DND-41 (cell line): ENCODE results near the gene PML.

ENCODE experiments used
- ATAC-seq: fragments of 200-7000 bp; cut with Tn5 transposase; 3 replicates; pipeline ENCODE4 v1.9.1; 2021; ENCODE audit warnings: low read depth; ENCODE audit not compliant: insufficient read depth
- DNase-seq: peaks from one replicate; pipeline ENCODE4 v3.0.0-alpha.2; 2020
- H2AFZ ChIP-seq: 2 replicates; pipeline ENCODE4 v1.6.0; 2012; ENCODE audit warnings: low read depth, low read length
- H3K27ac ChIP-seq: 2 replicates; pipeline ENCODE4 v1.5.1; 2012; ENCODE audit warnings: low read length, inconsistent platforms
- H3K27me3 ChIP-seq: fragments of 200-600 bp; sonication (generic); 2 replicates; pipeline ENCODE4 v1.6.0; 2012; ENCODE audit warnings: low read length, mild to moderate bottlenecking, inconsistent platforms; ENCODE audit not compliant: insufficient read depth, poor library complexity
- H3K36me3 ChIP-seq: 2 replicates; pipeline ENCODE4 v1.5.1; 2012; ENCODE audit warnings: low read length, inconsistent platforms; ENCODE audit not compliant: insufficient read depth
- H3K4me1 ChIP-seq: 2 replicates; pipeline ENCODE4 v1.5.1; 2012; ENCODE audit warnings: mild to moderate bottlenecking, low read length; ENCODE audit not compliant: insufficient read depth
- H3K4me2 ChIP-seq: 2 replicates; pipeline ENCODE4 v1.6.0; 2012; ENCODE audit warnings: mild to moderate bottlenecking, moderate library complexity, low read length, inconsistent platforms; ENCODE audit not compliant: insufficient read depth
- H3K4me3 ChIP-seq, 2 experiments: fragments of 200-600 bp in 1 of 2; shearing (Covaris generic) in 1 of 2; 2 replicates each; pipeline ENCODE4 v1.5.1; 2012 to 2016; ENCODE audit warnings: inconsistent platforms in 2 of 2, low read length in 2 of 2, mild to moderate bottlenecking in 2 of 2, low read depth in 1 of 2, moderate library complexity in 1 of 2
- H3K79me2 ChIP-seq: 2 replicates; pipeline ENCODE4 v1.6.0; 2012; ENCODE audit warnings: low read length, inconsistent platforms; ENCODE audit not compliant: insufficient read depth
- H3K9ac ChIP-seq: 2 replicates; pipeline ENCODE4 v1.6.0; 2012; ENCODE audit warnings: low read depth, mild to moderate bottlenecking, inconsistent platforms, low read length, moderate library complexity
- H3K9me3 ChIP-seq: 2 replicates; pipeline ENCODE4 v1.5.1; 2012; ENCODE audit warnings: low read length, moderate library complexity, mild to moderate bottlenecking, inconsistent platforms; ENCODE audit not compliant: insufficient read depth, severe bottlenecking
- H4K20me1 ChIP-seq: 2 replicates; pipeline ENCODE4 v1.6.0; 2012; ENCODE audit warnings: low read length; ENCODE audit not compliant: insufficient read depth
- EZH2 ChIP-seq: IDR thresholded peaks from 3 replicates; pipeline ENCODE4 v1.6.1; 2012; ENCODE audit warnings: borderline replicate concordance, low read depth, mild to moderate bottlenecking, moderate library complexity, low read length, inconsistent platforms; ENCODE audit not compliant: severe bottlenecking
- TF ChIP-seq, protein P1 (sequence below): IDR thresholded peaks from 2 replicates; pipeline ENCODE4 v1.5.1; 2012; ENCODE audit warnings: borderline replicate concordance, low read length, moderate library complexity, mild to moderate bottlenecking; ENCODE audit not compliant: poor library complexity, severe bottlenecking; ENCODE audit errors: extremely low read depth

The PML gene

DNA sequence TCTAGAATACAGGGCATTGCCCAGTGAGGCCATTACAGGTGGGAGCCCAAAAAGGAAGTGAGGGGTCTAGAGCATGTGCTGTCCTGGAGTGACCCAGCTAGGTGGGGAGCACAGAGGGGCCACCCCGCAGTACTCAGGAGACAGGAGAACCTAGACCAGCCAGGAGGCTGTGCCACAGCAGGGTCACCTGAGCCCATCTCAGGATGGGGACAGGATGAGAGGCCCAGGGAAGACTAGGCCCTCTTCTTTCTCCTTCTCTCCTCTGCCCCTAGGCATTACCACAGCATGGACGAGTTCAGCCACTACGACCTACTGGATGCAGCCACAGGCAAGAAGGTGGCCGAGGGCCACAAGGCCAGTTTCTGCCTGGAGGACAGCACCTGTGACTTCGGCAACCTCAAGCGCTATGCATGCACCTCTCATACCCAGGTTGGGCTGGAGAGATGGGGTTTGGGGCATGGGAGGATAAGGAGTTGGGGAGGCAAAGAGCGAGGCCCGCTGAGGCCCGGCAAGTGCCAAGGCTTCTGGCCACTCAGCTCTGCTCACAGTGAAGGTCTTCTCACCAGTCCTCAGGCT, 47.6 kb upstream of the PML start:
- no peak for ATAC-seq
- H4K20me1 ChIP-seq = no peaks in the 10 kb centered on the region
- no peak for DNase-seq
- H3K79me2 ChIP-seq = no peaks in the 10 kb centered on the region
- H3K36me3 ChIP-seq = no peaks in the 10 kb centered on the region
- H3K9me3 ChIP-seq = no peaks in the 10 kb centered on the region
- no peak overlapping the region for H2AFZ ChIP-seq
- H3K4me3 ChIP-seq = no peak overlapping the region
- TF ChIP-seq EZH2 = no peak
- TF ChIP-seq, protein P1, sequence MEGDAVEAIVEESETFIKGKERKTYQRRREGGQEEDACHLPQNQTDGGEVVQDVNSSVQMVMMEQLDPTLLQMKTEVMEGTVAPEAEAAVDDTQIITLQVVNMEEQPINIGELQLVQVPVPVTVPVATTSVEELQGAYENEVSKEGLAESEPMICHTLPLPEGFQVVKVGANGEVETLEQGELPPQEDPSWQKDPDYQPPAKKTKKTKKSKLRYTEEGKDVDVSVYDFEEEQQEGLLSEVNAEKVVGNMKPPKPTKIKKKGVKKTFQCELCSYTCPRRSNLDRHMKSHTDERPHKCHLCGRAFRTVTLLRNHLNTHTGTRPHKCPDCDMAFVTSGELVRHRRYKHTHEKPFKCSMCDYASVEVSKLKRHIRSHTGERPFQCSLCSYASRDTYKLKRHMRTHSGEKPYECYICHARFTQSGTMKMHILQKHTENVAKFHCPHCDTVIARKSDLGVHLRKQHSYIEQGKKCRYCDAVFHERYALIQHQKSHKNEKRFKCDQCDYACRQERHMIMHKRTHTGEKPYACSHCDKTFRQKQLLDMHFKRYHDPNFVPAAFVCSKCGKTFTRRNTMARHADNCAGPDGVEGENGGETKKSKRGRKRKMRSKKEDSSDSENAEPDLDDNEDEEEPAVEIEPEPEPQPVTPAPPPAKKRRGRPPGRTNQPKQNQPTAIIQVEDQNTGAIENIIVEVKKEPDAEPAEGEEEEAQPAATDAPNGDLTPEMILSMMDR = no peak
- peaks cover 3% of the 10 kb centered on the region for H3K27me3 ChIP-seq
- H3K4me1 ChIP-seq = 0 out of 2 replicates have a peak, but pooled peaks cover 2% of the 10 kb centered on the region
- H3K27ac ChIP-seq = no peak overlapping the region
- no peak overlapping the region for H3K4me2 ChIP-seq
- no peak overlapping the region for H3K9ac ChIP-seq

DNA sequence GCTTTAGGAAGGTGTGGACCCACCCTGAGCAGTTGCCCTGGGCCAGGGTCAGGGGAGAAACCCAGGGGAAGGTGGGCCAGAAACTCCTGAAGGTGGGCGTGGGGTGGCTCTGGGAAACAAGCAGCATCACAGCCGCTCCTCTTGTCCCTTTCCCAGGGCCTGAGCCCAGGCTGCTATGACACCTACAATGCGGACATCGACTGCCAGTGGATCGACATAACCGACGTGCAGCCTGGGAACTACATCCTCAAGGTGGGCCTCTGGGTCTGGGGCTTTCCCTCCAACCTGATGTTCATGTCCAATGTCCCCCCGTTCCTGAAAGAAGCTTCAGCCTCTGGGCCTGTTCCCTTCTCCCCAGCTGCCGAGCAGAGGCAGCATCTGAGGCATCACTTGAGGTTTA, 46.9 kb upstream of the PML start:
- H3K9ac ChIP-seq = no peak overlapping the region

DNA sequence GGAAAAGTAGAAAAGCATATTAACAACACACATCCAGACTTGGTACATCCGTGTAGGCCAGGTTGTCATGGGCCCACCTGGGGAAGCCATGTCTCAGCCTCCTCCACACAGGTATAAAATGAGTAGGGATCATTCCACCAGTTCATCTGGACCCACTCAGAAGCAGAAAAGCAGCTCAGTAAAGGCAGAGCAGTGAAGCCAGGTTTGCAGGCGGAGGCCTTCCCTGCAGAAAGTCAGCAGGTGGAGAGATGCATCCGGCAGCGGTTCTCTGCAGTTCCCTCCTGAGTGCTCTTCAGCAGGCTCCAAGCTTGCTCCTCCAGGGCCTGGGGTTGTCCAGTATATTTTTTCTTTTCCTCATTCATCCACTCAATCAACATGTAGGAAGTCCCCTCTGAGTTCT, 46.1 kb upstream of the PML start:
- no peak overlapping the region for H2AFZ ChIP-seq
- no peaks in the 10 kb centered on the region for H3K79me2 ChIP-seq
- ATAC-seq (no peak), DNase-seq (no peak)
- no peaks in the 10 kb centered on the region for H4K20me1 ChIP-seq
- no peak overlapping the region for H3K4me2 ChIP-seq
- TF ChIP-seq EZH2 = no peak
- TF ChIP-seq, protein P1 = no peak
- no peak overlapping the region for H3K9ac ChIP-seq
- H3K27ac ChIP-seq = no peak overlapping the region
- H3K36me3 ChIP-seq = no peaks in the 10 kb centered on the region
- peaks cover 3% of the 10 kb centered on the region for H3K27me3 ChIP-seq
- no peaks in the 10 kb centered on the region for H3K9me3 ChIP-seq
- H3K4me3 ChIP-seq = no peak overlapping the region
- H3K4me1 ChIP-seq = 0 out of 2 replicates have a peak, but pooled peaks cover 2% of the 10 kb centered on the region

More for the DNA sequence above, 46.9 kb upstream of the PML start:
- H3K4me1 ChIP-seq = 0 out of 2 replicates have a peak, but pooled peaks cover 2% of the 10 kb centered on the region
- no peak overlapping the region for H2AFZ ChIP-seq
- no peak overlapping the region for H3K4me3 ChIP-seq
- no peaks in the 10 kb centered on the region for H3K79me2 ChIP-seq
- no peak overlapping the region for H3K4me2 ChIP-seq
- H3K9me3 ChIP-seq = no peaks in the 10 kb centered on the region
- no peaks in the 10 kb centered on the region for H3K36me3 ChIP-seq
- no peaks in the 10 kb centered on the region for H4K20me1 ChIP-seq
- no peak overlapping the region for H3K27ac ChIP-seq
- no peak for TF ChIP-seq EZH2
- TF ChIP-seq, protein P1 = no peak
- H3K27me3 ChIP-seq = peaks cover 3% of the 10 kb centered on the region
- ATAC-seq (no peak), DNase-seq (no peak)

DNA sequence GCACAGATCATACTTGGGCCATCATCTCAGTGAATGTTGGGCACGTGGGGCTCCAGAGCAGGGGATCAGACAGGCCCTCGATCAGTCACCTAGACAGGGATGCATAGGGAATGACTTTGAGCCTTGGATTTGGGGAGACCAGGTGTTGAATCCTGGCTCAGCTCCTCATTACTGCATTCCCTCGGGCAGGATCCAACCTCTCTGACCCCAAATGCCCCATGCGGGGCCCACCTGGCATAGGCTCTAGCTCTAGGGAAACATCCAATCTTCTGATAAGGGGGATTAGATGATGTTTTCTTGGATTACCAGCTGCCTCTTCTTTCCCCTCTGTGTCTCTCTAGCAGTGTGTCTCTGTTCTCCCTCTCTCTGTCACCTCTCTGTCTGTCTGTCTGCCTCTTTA, 45.5 kb upstream of the PML start:
- peaks cover under 1% of the 10 kb centered on the region for H3K27me3 ChIP-seq
- H3K36me3 ChIP-seq = no peaks in the 10 kb centered on the region
- 0 out of 2 replicates have a peak, but pooled peaks cover 2% of the 10 kb centered on the region for H3K4me1 ChIP-seq
- no peak overlapping the region for H3K9ac ChIP-seq
- H3K27ac ChIP-seq = no peak overlapping the region
- H3K9me3 ChIP-seq = no peaks in the 10 kb centered on the region
- no peaks in the 10 kb centered on the region for H3K79me2 ChIP-seq
- H3K4me2 ChIP-seq = no peak overlapping the region
- no peak overlapping the region for H2AFZ ChIP-seq
- no peak for TF ChIP-seq EZH2
- TF ChIP-seq, protein P1 = no peak
- DNase-seq = no peak
- no peak for ATAC-seq
- no peak overlapping the region for H3K4me3 ChIP-seq
- no peaks in the 10 kb centered on the region for H4K20me1 ChIP-seq
